K562 (cell line): ENCODE data around the gene BRSK1. TPM values are rescaled to one million over a fixed set of nuclear protein-coding genes. Genes with fewer than 3 reads are reported as not detected.

Experiments used
- ARNT ChIP-seq, 2 experiments: fragments of 450-650 bp; IDR thresholded peaks; 2 replicates each; pipeline ENCODE4 v1.6.1; 2016; ENCODE audit warnings: mild to moderate bottlenecking in 1 of 2
- C11orf30 ChIP-seq: fragments of 450-650 bp; IDR thresholded peaks from 2 replicates; pipeline ENCODE4 v1.6.1; 2016; ENCODE audit warnings: low read depth, mild to moderate bottlenecking
- CREB1 ChIP-seq, 2 experiments: sonication (generic) in 1 of 2; formaldehyde crosslinking in 1 of 2; IDR thresholded peaks; 2 replicates each; pipeline versions ENCODE4 v1.6.1 to v1.8.0; 2012 to 2022; ENCODE audit warnings: inconsistent platforms in 1 of 2, mild to moderate bottlenecking in 1 of 2, missing genetic modification reagents in 1 of 2, moderate library complexity in 1 of 2
- CXXC5 ChIP-seq: fragments of 250-450 bp; sonication (Bioruptor Pico); IDR thresholded peaks from 2 replicates; pipeline ENCODE4 v1.8.0; 2022; ENCODE audit warnings: inconsistent platforms, mild to moderate bottlenecking, moderate library complexity
- E2F6 ChIP-seq, 2 experiments: IDR thresholded peaks; 2 replicates each; pipeline ENCODE4 v1.6.1; 2011; ENCODE audit warnings: borderline replicate concordance in 1 of 2, control low read depth in 1 of 2, low read depth in 1 of 2, low read length in 1 of 2, mild to moderate bottlenecking in 1 of 2, mixed read lengths in 1 of 2, moderate library complexity in 1 of 2; ENCODE audit not compliant: insufficient read depth in 1 of 2, insufficient read length in 1 of 2, poor library complexity in 1 of 2, severe bottlenecking in 1 of 2; ENCODE audit errors: extremely low read depth in 1 of 2
- ELF1 ChIP-seq: fragments of 200-800 bp; sonication (Bioruptor generic); IDR thresholded peaks from 2 replicates; pipeline ENCODE4 v1.6.1; 2016; ENCODE audit warnings: missing genetic modification characterization, missing compliant biosample characterization
- ESRRA ChIP-seq: fragments of 450-650 bp; IDR thresholded peaks from 2 replicates; pipeline ENCODE4 v1.6.1; 2014; ENCODE audit warnings: low read depth, mild to moderate bottlenecking, moderate library complexity, borderline replicate concordance
- FOXK2 ChIP-seq, 2 experiments: fragments of 450-650 bp; IDR thresholded peaks in 1 of 2; conservative IDR thresholded peaks in 1 of 2; 2 replicates each; pipeline ENCODE4 v1.6.1; 2016; ENCODE audit warnings: low read depth in 2 of 2, mild to moderate bottlenecking in 1 of 2
- KDM4B ChIP-seq, 2 experiments: fragments of 450-650 bp in 1 of 2; sonication (generic) in 1 of 2; IDR thresholded peaks; 2 replicates each; pipeline ENCODE4 v1.6.1; 2016 to 2017; ENCODE audit warnings: borderline replicate concordance in 2 of 2, antibody characterized with exemption in 1 of 2, low read depth in 1 of 2, mild to moderate bottlenecking in 1 of 2
- MBD2 ChIP-seq: sonication (generic); IDR thresholded peaks from 2 replicates; pipeline ENCODE4 v1.6.1; 2016; ENCODE audit warnings: low read depth, borderline replicate concordance
- MLLT1 ChIP-seq, 2 experiments: fragments of 450-650 bp; IDR thresholded peaks; 2 replicates each; pipeline ENCODE4 v1.6.1; 2016
- NEUROD1 ChIP-seq: fragments of 150-350 bp; IDR thresholded peaks from 2 replicates; pipeline ENCODE4 v1.6.1; 2014; ENCODE audit warnings: borderline replicate concordance, low read length, low read depth; ENCODE audit not compliant: partially characterized antibody
- NRF1 ChIP-seq, 2 experiments: fragments of 450-650 bp; IDR thresholded peaks in 1 of 2; conservative IDR thresholded peaks in 1 of 2; 2 replicates each; pipeline ENCODE4 v1.6.1; 2014; ENCODE audit warnings: mild to moderate bottlenecking in 2 of 2
- POLR2AphosphoS5 ChIP-seq: IDR thresholded peaks from 2 replicates; pipeline ENCODE4 v1.6.1; 2011; ENCODE audit warnings: mild to moderate bottlenecking, low read depth, low read length, moderate library complexity; ENCODE audit not compliant: control insufficient read depth, insufficient read depth
- RBM22 ChIP-seq: fragments of 200-400 bp; formaldehyde crosslinking; IDR thresholded peaks from 2 replicates; pipeline ENCODE4 v1.6.1; 2018; ENCODE audit warnings: low read length, low read depth; ENCODE audit not compliant: poor library complexity, severe bottlenecking
- RNF219 ChIP-seq: fragments of 250-450 bp; sonication (Bioruptor Pico); IDR thresholded peaks from 2 replicates; pipeline ENCODE4 v1.5.0; 2022; ENCODE audit warnings: mild to moderate bottlenecking
- SP1 ChIP-seq: sonication (generic); formaldehyde crosslinking; IDR thresholded peaks from 2 replicates; pipeline ENCODE4 v1.8.1; 2022; ENCODE audit warnings: mild to moderate bottlenecking, missing genetic modification reagents
- TBL1XR1 ChIP-seq, 2 experiments: IDR thresholded peaks; 2 replicates each; pipeline ENCODE4 v1.6.1; 2012; ENCODE audit warnings: improper control_type of control experiment in 2 of 2, low read length in 2 of 2, mild to moderate bottlenecking in 1 of 2
- ZNF143 ChIP-seq: sonication (generic); formaldehyde crosslinking; IDR thresholded peaks from 2 replicates; pipeline ENCODE4 v1.9.0; 2022; ENCODE audit warnings: mild to moderate bottlenecking, missing genetic modification reagents
- ZNF384 ChIP-seq: IDR thresholded peaks from 2 replicates; pipeline ENCODE4 v1.6.1; 2012; ENCODE audit warnings: low read depth, low read length, improper control_type of control experiment
- ZNF561 ChIP-seq: fragments of 450-650 bp; formaldehyde crosslinking; conservative IDR thresholded peaks from 2 replicates; pipeline ENCODE4 v1.4.0; 2020; ENCODE audit warnings: mild to moderate bottlenecking, moderate library complexity
- ZNF695 ChIP-seq: fragments of 450-650 bp; formaldehyde crosslinking; IDR thresholded peaks from 2 replicates; pipeline ENCODE4 v1.4.0; 2020; ENCODE audit warnings: mild to moderate bottlenecking, moderate library complexity
- polyA plus RNA-seq, 8 experiments: library from polyadenylated mRNA; depleted of rRNA in 4 of 8; stranded (reverse) in 5 of 8; unstranded in 3 of 8; fragments of >200 nt; fragmentation: Nextera tagmentation in 2 of 8; fragmentation: Illumina TruSeq in 1 of 8; extraction: Ambion mirVana in 2 of 8; extraction: Trizol in 1 of 8; gene quantifications; 2 replicates each; pipeline versions ENCODE4 v1.2.1 to v1.2.3, GENCODE V29; 2011 to 2014; ENCODE audit warnings: inconsistent platforms in 1 of 8, missing spikeins in 1 of 8
- total RNA-seq, 7 experiments: library from RNA; depleted of rRNA in 6 of 7; stranded (reverse); fragments of >200 nt in 6 of 7; fragmentation: Illumina TruSeq in 2 of 7; extraction: Trizol in 2 of 7; gene quantifications; 2 replicates each; pipeline versions ENCODE4 v1.2.1 to v1.2.3, GENCODE V29; 2011 to 2021; ENCODE audit warnings: low replicate concordance in 1 of 7

BRSK1 gene
- total and polyA plus RNA-seq, 9 of the 15 experiments (the other 6 are each of a cell fraction or from before 2014, with no cell fraction given) = 1.7 to 9.3 (median 3.8) TPM; not detected in 2

GRCh38 chr19:55339105-55339888, 55.5 kb downstream of the BRSK1 start, which contains the start of gene KMT5C (continued):
- 0 out of 4 replicates have a peak, but pooled peaks of 1 of the 2 experiments have one; percentile 8 for TF ChIP-seq ARNT (IDR thresholded peaks at IDR 0.05)
- TF ChIP-seq CREB1 (IDR thresholded peaks at IDR 0.05) = peak; percentile 96
- TF ChIP-seq CREB1 (CRISPR knock-in tag; IDR thresholded peaks at IDR 0.05) = peak; percentile 96
- 0 out of 4 replicates have a peak, but pooled peaks of 1 of the 2 experiments have one; percentile 27 for TF ChIP-seq KDM4B (IDR thresholded peaks at IDR 0.05; ENCODE audit: borderline replicate concordance in 2 of 2, low read depth in 1 of 2)
- peak; percentile 69 for TF ChIP-seq C11orf30
- TF ChIP-seq MLLT1 (IDR thresholded peaks at IDR 0.05) = peak in 1 of 2 experiments; percentile 97; a peak in 2 of 4 replicates
- no peak for TF ChIP-seq RNF219
- TF ChIP-seq MBD2 = peak; percentile 98
- TF ChIP-seq SP1 (CRISPR knock-in tag) = peak; percentile 99
- peak; percentile 98 for TF ChIP-seq CXXC5
- TF ChIP-seq NRF1 (conservative IDR thresholded peaks at IDR 0.05 in 1 of 2, IDR thresholded peaks at IDR 0.05 in 1 of 2) = peak; percentile 92 to 94
- peak; percentile 10; the same call in 1 of the 2 replicates for TF ChIP-seq ESRRA
- TF ChIP-seq ZNF143 = no peak
- TF ChIP-seq ELF1 (tag) = no peak
- no peak for TF ChIP-seq ZNF561 (CRISPR knock-in tag)
- TF ChIP-seq TBL1XR1 (IDR thresholded peaks at IDR 0.05; ENCODE audit: low read length in 2 of 2) = peak in 1 of 2 experiments; percentile 48; a peak in 2 of 4 replicates
- TF ChIP-seq ZNF695 (CRISPR knock-in tag) = no peak
- peak; percentile 61 to 78 for TF ChIP-seq FOXK2 (conservative IDR thresholded peaks at IDR 0.05 in 1 of 2, IDR thresholded peaks at IDR 0.05 in 1 of 2; ENCODE audit: low read depth in 2 of 2)
- TF ChIP-seq RBM22 = peak; percentile 54
- TF ChIP-seq E2F6 (IDR thresholded peaks at IDR 0.05; ENCODE audit: borderline replicate concordance in 1 of 2, extremely low read depth in 1 of 2, insufficient read depth in 1 of 2, insufficient read length in 1 of 2, low read depth in 1 of 2, low read length in 1 of 2, poor library complexity in 1 of 2, severe bottlenecking in 1 of 2) = peak; percentile 57 to 71
- 0 out of 2 replicates have a peak, but pooled peaks have one; percentile 33 for TF ChIP-seq POLR2AphosphoS5
- peak; percentile 44; the same call in 1 of the 2 replicates for TF ChIP-seq ZNF384
- TF ChIP-seq NEUROD1 = peak; percentile 97
